Measurements from ENCODE around the gene AGPAT2. TPM values are rescaled to one million over a fixed set of nuclear protein-coding genes. Genes with fewer than 3 reads are reported as not detected.

The AGPAT2 gene
- total RNA-seq, 2 donors from 2014 or later = 50.2 to 66.8 TPM

GRCh38 chr9:136683173-136683745, 4.0 kb downstream of the AGPAT2 start:
- ATAC-seq (ENCODE audit: insufficient number of reproducible peaks, low FRiP score, low read depth) (no peak), DNase-seq (ENCODE audit: low spot score) (no peak)
- Histone ChIP-seq H3K36me3 (no peaks in the 10 kb centered on the region), H3K27ac (no peak overlapping the region), H3K4me3 (no peak overlapping the region), H3K4me1 (ENCODE audit: control insufficient read depth in 1 of 2, low read depth in 2 of 2) (peaks cover 15 to 18% of the 10 kb centered on the region in 2 donors), H3K27me3 (replicated peaks; ENCODE audit: insufficient read depth) (no peaks in the 10 kb centered on the region), H3K9me3 (no peaks in the 10 kb centered on the region)
- no peak for TF ChIP-seq CTCF (IDR thresholded peaks at IDR 0.05)

GRCh38 chr9:136682710-136683109, 4.5 kb downstream of the AGPAT2 start:
- no peak overlapping the region for H3K4me3 ChIP-seq
- no peaks in the 10 kb centered on the region for H3K9me3 ChIP-seq
- no peaks in the 10 kb centered on the region for H3K27me3 ChIP-seq (replicated peaks; ENCODE audit: insufficient read depth)
- H3K36me3 ChIP-seq = no peaks in the 10 kb centered on the region
- ATAC-seq (ENCODE audit: insufficient number of reproducible peaks, low FRiP score, low read depth) = no peak
- DNase-seq (ENCODE audit: low spot score) = no peak
- peaks cover 12 to 18% of the 10 kb centered on the region in 2 donors for H3K4me1 ChIP-seq (ENCODE audit: control insufficient read depth in 1 of 2, low read depth in 2 of 2)
- no peak for TF ChIP-seq CTCF (IDR thresholded peaks at IDR 0.05)
- H3K27ac ChIP-seq = no peak overlapping the region

GRCh38 chr9:136681945-136682699, 5.1 kb downstream of the AGPAT2 start:
- ATAC-seq (ENCODE audit: insufficient number of reproducible peaks, low FRiP score, low read depth) (no peak), DNase-seq (ENCODE audit: low spot score) (no peak)
- Histone ChIP-seq H3K9me3 (no peaks in the 10 kb centered on the region), H3K4me1 (ENCODE audit: control insufficient read depth in 1 of 2, low read depth in 2 of 2) (peaks cover 11 to 18% of the 10 kb centered on the region in 2 donors), H3K36me3 (peaks cover 2% of the 10 kb centered on the region), H3K4me3 (no peak overlapping the region), H3K27me3 (replicated peaks; ENCODE audit: insufficient read depth) (no peaks in the 10 kb centered on the region), H3K27ac (no peak overlapping the region)
- no peak for TF ChIP-seq CTCF (IDR thresholded peaks at IDR 0.05)

GRCh38 chr9:136681029-136681428, 6.2 kb downstream of the AGPAT2 start:
- H3K4me3 ChIP-seq = no peak overlapping the region
- TF ChIP-seq CTCF (IDR thresholded peaks at IDR 0.05) = no peak
- H3K4me1 ChIP-seq (ENCODE audit: control insufficient read depth in 1 of 2, low read depth in 2 of 2) = peaks cover 7 to 13% of the 10 kb centered on the region in 2 donors
- no peaks in the 10 kb centered on the region for H3K9me3 ChIP-seq
- no peaks in the 10 kb centered on the region for H3K27me3 ChIP-seq (replicated peaks; ENCODE audit: insufficient read depth)
- ATAC-seq (ENCODE audit: insufficient number of reproducible peaks, low FRiP score, low read depth) = no peak
- no peak overlapping the region for H3K27ac ChIP-seq
- DNase-seq (ENCODE audit: low spot score) = no peak
- H3K36me3 ChIP-seq = peaks cover 6% of the 10 kb centered on the region

- peaks cover 7% of the 10 kb centered on the region for H3K36me3 ChIP-seq
- H3K9me3 ChIP-seq = no peaks in the 10 kb centered on the region
- ATAC-seq (ENCODE audit: insufficient number of reproducible peaks, low FRiP score, low read depth) = no peak
- TF ChIP-seq CTCF (IDR thresholded peaks at IDR 0.05) = no peak
- no peaks in the 10 kb centered on the region for H3K27me3 ChIP-seq (replicated peaks; ENCODE audit: insufficient read depth)
- H3K4me3 ChIP-seq = no peak overlapping the region
- no peak overlapping the region for H3K27ac ChIP-seq
- DNase-seq (ENCODE audit: low spot score) = no peak
- no peaks in the 10 kb centered on the region for H3K4me1 ChIP-seq (ENCODE audit: control insufficient read depth in 1 of 2, low read depth in 2 of 2)
Measured at GRCh38 chr9:136679431-136679941, 7.8 kb downstream of the AGPAT2 start.

All from thoracic aorta (tissue), 2 donors.